Inflammatory macrophage (primary cell): ENCODE results near the gene CD302.
"Not testable (repeated sequence)": the region's sequence is repeated elsewhere in the genome, so short reads cannot be mapped to it uniquely, and the experiment has no call there.

ENCODE experiments used
- DNase-seq, 2 donors: peaks; one replicate each; pipeline ENCODE4 v3.0.0-alpha.2; 2020 to 2022
- total RNA-seq, 18 experiments: gene quantifications; one replicate each; lab custom pipeline; 2026; ENCODE audit warnings: mixed read lengths in 6 of 18, inconsistent platforms in 2 of 18; lab: John Stamatoyannopoulos, UW

Gene CD302, protein sequence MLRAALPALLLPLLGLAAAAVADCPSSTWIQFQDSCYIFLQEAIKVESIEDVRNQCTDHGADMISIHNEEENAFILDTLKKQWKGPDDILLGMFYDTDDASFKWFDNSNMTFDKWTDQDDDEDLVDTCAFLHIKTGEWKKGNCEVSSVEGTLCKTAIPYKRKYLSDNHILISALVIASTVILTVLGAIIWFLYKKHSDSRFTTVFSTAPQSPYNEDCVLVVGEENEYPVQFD
- total RNA-seq, result 10.0 to 219 (median 44.3) reads per million in 18 experiments

DNA sequence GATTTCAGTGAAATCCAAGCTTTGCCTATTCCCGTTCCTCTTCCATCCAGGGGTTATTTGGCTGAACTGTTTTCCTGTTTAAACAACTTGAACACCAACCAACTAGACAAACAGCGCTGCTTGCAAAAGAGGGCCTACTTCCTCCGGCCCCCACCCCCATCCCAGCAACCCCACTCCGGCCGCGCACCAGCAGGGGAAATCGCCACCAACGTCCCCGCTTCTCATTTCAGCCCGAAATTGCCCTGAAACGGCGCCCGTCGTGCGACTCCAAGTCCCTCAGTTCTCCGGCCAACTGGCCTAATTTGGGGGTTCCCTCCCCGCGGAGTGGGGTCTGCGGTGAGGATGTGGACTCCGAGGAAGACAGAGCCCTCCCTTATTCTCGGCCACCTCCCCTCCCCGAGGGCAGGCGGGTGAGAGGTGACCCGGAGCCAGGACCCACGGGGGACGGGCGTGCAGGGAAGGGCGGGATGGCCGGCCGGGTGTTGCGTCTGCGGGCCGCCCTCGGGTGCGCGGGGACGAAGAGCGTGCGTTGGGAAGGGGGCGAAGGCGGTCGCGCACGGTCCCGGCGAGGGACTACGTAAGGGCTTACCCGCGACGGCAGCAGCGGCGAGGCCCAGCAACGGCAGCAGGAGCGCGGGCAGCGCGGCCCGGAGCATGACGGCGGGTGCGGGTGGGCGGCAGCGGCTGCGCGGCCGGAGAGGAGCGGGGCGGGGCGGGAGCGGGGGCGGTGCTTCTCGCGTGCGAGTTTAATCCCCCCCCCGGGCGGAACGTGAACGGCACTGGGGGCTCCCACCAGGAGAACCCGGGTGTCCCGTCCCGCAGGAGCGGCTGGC lies at the start of gene CD302:
Gene CD302, minus strand, starts transcription at position 666 of the 833 bp plus-strand sequence. Its CDS starts 10 bp downstream, at position 656.
- DNase-seq, result peak; percentile 67 to 80

DNA sequence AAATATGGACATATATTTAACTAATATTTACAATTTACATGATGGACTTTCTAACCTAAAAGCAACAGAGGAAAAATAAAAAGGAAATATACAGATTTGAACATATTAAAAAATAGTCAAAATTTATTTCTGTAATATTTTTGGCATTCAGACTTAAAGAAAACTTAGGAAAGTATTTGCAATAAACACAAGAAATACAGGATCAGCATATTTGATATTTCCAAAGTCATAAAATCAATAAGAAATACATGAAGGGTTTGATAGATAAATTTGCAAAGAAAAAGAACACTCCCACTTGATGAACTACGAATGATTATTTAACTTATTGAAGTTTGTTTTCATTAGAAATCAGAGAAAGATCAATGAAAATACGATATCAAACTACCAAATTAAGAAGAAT lies 48.6 kb upstream of the CD302 start:
- no peak for DNase-seq

DNA sequence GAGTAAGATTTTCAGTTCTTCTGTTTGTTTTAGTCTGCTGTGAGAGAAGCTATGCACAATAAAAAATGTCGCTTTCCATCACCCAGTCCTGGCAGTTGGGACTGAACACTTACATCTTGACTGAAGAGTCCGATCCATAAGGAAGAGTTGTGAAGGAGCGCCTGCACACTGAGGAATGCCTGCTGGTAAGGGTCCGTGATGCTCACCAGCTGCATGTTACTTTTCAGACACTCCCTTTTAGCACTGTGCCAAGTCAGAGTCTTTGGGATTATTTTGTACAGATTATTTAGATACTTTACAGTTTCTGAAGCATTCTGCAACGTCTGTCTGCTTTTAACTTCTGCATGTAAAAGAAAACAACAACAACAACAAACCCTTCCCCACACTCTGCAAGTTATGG lies 42.6 kb upstream of the CD302 start:
- no peak for DNase-seq

DNA sequence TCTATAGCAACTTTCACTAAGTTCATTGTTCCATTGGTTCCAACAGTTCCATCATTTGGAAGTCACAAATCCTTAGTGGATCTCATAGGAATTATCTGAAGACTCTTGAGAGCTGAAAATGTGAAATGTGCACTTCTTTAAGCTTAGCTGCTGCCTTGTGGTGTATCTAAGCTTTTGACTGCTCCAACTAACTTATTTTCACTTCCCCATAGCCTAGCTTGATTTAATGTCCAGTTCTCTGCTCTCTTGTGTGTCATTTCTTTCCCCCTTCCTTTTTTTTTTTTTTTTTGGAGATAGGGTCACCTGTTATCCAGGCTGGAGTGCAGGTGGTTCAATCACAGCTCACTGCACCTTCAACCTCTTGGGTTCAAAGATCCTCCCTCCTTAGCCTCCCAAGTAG lies 34.9 kb upstream of the CD302 start:
- peak; percentile 23 to 30 for DNase-seq

DNA sequence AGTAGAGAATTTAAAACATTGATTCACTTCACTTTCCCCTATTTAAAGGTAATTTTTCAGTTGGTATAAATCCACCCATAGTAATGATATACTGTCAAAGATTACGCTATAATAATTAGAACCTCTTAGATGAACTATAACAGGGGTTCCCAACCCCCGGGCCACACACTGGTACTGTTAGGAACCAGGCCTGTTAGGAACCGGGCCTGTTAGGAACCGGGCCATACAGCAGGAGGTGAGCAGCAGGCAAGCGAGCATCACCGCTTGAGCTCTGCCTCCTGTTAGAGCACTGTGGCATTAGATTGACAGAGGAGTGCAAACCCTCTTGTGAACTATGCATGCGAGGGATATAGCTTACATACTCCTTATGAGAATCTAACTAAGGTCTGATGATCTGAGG lies 34.0 kb upstream of the CD302 start:
- DNase-seq, result no peak

DNA sequence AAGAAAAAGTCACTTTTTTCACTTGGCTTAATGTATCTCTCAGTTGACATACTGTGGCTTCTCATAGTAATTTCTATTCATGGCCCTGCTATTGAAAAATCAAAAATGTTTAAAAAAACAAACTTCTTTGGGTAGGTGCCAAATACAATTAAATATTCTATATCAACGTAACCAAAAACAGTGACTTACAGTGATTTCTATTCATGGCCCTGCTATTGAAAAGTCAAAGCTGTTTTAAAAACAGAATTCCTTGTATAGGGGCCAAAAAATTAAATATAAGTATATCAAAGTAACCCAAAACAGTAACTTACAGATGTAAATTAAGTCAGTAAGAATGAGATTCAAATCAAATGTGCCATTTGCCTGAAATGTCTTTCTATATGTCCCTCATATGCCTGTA lies 31.4 kb upstream of the CD302 start:
- no peak for DNase-seq

DNA sequence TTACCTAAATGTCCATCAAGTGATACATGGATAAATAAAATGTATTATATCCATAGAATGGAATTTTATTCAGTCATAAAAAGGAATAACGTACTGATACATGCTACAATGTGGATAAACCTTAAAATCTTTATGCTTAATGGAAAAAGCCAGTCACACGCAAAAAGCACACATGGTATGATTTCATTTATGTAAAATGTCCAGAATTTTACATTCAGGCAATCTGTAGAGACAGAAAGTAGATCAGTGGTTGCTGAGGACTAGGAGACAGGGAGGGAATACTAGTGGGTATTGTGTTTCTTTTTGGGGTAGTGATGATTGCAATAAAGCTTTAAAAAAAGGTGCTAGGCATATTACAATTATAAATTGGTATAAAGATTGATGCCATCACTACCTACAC lies 30.7 kb upstream of the CD302 start:
- DNase-seq, result no peak

DNA sequence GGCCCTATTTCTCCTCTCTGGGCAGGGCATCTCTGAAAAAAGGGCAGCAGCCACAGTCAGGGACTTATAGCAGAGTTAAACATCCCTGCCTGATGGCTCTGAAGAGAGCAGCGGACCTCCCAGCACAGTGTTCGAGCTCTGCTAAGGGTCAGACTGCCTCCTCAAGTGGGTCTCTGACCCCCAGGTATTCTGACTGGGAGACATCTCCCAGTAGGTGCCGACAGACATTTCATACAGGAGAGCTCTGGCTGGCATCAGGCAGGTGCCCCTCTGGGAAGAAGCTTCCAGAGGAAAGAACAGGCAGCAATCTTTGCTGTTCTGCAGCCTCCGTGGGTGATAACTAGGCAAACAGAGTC lies 24.4 kb upstream of the CD302 start:
- not testable (repeated sequence) for DNase-seq

DNA sequence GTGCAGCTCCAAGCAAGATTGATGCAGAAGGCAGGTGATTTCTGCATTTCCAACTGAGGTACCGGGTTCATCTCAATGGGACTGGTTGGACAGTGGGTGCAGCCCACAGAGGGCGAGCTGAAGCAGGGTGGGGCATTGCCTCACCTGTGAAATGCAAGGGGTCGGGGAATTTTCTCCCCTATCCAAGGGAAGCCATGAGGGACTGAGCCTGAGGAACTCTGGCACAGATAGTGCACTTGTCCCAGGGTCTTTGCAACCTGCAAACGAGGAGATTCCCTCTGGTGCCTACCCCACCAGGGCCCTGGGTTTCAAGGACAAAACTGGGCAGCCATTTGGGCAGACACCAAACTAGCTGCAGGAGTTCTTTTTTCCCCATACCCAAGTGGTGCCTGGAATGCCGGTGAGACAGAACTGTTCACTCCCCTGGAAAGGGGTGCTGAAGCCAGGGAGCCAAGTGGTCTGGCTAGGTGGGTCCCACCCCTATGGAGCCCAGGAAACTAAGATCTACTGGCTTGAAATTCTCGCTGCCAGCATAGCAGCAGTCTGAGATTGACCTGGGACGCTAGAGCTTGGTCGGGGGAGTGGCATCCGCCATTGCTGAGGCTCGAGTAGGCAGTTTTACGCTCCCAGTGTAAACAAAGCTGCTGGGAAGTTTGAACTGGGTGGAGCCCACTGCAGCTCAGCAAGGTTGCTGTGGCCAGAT lies 23.9 kb upstream of the CD302 start:
- DNase-seq, result not testable (repeated sequence)

DNA sequence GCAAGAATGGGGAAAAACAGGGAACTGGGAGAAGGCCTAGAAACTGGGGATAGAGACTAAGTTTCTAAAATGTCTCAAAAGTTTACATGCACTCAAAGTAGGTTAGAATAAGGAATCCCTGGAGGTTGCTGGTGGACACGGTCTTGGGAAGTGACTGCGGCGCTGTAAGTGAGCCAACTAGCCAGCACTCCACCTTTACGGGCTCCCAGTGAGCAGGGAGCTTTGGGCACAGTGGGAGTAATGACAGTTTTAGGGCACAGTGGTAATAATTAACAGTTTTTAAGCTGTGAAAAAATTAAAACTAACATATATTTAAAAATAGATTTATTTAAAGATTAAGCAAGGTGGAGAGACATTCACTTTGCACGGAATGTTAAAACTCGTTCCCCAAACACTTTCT lies 20.9 kb upstream of the CD302 start:
- no peak for DNase-seq

DNA sequence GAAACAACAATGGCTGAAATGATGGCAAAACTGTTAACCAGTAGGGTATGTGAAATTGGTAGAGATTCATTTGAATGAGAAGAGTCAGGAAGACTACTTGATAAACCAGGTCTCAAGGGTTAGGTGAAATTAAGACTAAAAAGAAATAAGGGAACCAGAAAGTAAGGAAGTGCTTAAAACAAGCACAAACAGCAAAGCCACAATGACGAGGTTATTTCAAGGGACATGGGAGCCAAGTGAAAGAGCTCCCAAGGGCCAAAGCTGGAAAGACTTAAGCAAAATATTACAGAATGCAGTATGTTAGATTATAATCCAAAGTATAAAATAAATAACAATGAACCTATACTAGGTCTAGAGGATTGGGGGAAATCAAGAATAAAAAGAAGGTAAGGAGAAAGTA lies 19.3 kb upstream of the CD302 start:
- DNase-seq, result peak; percentile 66 to 68

DNA sequence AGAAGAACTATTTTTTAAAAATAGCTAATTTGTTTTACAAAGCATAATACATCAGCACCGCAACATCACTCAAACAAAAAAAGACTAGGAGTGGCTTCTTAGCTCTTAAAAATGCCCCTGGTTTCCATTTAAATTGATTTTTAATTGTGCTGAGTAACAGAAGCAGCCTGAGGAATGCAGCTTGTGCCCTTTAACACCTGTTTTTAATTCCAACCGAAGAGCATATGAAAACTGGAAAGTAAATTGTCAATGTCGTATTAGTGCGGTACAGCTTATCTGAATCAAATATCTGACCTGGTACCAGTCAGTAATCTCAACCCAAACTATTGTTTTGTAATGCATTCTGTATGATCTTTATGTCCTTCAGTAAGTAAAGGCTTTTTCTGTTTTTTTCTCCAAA lies 13.2 kb upstream of the CD302 start:
- DNase-seq, result no peak

DNA sequence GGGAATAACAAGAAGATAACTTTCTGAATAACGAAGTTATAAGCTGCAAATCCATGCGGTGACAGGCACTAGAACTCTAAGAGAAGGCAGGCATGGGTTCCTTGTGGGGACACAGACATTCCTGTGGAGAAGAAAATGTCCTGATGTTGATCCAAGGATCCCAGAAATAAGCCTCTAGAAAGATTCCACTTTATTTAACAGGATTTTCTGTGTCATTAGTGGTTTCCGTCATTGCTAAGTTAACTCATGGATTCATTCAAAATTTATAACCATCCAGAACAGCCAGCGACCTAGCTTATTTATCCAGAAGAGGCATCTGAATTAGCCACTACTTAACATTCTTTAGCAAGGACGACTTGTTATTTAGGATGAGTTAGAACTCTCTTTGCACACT lies 10.0 kb upstream of the CD302 start:
- no peak for DNase-seq

DNA sequence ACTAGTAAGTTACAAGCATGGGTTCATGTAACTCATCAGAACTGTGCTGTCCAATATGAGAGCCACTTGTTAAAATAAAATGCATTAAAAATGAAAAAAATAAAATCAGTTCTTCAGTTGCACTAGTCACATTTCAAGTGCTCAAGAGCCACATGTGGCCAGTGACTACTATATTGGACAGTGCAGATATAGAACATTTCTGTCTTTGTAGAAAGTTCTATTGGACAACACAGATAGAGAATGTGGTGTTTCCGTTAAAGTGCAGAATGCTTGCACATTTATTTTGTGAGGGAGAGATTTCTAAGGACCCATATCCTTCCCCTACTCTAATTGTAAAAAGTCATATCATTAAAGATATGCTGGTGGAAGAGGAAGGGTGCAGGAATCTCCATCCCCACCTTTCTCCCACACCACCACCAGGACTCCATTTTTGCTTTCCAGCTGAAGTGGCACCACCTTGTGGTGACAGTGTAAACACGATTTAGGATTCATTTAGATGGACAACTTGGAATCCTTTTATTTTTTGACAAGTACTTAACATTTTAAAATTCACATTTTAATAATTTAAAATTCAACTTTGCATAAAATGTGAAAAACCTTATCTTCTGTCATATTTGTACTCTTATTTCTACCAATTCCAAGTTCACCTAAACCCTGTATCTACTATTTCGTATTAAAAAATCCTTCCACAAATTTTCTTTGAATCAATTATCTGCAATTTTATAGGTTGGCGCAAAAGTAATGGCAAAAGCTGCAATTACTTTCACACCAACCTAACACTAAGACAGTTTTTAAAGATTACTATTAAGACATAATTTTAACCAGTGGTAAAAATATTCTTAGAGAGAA lies 9.4 kb upstream of the CD302 start:
- DNase-seq, result peak; percentile 54 to 68

DNA sequence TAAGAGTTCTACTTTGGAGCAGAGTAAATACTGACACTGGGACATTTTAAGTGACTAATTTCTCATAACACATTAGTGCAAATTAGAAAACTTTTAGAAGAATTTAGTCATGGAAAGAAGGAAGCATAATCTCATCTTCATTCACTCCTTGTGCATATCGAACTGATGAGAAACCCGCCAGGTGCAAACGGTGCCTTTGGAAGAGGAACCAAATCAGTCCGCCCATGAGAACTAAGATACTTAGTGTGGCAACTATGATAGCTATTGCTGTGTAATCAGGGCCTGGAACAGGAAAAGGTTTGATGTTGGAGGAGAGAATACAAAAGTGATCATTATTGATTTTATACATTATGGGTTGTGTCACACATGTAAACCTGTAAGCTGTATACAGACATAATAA lies 6.9 kb upstream of the CD302 start:
- no peak for DNase-seq

DNA sequence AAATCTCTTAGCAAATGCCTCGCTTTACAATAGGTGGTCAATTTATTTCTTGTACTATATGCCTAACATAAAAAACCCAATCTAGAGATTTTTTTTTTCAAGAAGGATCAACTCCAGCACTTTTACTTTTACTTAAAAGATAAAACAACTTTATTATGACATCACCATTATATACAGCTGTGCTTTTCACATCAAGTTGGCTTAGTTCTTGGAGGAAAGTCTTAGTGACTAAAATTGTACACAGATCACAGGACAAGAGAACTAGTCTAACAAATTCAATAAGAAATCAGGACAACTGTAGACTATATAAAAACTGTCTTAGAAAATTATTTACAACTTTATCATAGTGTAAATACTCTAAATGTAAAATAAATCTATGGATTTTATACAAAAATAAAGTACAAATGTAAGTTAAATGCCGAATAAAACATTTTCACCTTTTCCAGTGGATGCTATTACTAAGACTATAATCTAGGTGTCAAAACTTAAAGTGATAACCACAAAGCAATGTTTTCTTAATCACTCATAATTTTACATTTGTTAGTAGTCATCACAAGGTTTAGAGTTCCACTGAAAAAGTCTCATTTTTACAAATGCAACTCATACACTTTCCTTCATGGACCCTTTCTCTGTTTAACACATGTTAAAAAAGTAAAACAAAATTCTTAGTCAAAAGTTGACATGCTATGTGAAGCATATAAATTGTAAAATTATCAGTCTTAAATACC lies 5.4 kb upstream of the CD302 start:
- no peak for DNase-seq

DNA sequence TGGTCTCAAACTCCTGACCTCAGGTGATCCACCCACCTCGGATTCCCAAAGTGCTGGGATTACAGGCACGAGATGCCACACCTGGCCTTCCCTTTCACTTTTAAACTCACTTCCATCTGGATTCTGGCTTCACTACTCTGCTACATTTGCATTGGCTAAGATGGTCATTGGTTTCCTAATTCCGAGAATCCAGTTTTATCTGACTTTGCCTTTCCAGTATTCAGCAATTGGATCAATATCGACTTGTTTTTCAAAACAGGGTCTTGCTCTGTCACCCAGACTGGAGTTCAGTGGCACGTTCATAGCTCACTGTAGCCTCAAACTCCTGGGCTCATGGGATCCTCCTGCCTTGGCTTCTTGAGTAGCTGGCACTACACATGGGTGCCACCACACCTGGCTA lies 4.7 kb upstream of the CD302 start:
- no peak for DNase-seq

DNA sequence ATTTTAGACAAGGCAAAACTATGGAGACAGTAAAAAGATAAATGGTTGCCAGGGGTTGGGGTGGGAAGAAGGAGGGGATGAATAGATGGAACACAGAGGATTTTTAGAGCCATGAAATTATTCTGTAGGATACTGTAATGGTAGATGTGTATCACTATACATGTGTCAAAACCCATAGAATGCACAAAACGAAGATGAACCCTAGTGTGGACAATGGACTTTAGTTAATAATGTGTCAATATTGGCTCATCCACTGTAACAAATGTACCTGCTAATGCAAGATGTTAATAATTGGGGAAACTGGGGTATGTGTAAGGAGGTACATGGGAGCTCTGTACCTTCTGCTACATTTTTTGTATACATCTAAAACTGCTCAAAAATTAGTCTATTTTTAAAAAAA lies 1.8 kb upstream of the CD302 start:
- no peak for DNase-seq

DNA sequence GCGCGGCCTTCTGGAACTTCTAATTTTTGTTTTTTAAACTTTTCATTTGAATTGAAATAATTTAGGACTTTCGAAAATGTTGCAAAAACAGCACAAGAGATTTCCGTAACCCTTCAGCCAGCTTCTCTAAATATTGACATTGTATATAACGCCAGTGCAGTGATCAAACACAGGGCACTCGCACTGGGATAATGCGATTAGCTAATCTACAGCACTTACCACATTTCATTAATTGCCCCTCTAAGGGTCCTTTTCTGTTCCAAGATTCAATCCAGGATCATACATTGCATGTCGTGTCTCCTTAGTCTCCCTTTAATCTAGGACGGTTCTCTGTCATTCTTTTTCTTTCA lies 343 bp upstream of the CD302 start:
- no peak for DNase-seq

DNA sequence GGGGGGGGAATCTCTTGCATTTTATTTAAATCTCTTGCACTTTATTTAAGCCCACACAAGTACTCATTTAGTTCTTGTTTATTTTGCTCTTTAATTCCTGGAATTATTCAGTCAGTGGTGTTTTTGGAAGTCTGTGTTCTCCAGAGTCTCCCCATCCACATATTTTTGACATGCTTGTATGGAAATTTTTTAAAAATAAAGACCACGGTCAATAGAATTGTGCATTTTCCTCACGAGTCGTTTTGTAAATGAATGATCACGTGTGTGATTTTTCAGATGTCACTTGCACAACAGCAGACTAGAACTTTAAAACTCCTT lies 824 bp downstream of the CD302 start:
- DNase-seq, result no peak

DNA sequence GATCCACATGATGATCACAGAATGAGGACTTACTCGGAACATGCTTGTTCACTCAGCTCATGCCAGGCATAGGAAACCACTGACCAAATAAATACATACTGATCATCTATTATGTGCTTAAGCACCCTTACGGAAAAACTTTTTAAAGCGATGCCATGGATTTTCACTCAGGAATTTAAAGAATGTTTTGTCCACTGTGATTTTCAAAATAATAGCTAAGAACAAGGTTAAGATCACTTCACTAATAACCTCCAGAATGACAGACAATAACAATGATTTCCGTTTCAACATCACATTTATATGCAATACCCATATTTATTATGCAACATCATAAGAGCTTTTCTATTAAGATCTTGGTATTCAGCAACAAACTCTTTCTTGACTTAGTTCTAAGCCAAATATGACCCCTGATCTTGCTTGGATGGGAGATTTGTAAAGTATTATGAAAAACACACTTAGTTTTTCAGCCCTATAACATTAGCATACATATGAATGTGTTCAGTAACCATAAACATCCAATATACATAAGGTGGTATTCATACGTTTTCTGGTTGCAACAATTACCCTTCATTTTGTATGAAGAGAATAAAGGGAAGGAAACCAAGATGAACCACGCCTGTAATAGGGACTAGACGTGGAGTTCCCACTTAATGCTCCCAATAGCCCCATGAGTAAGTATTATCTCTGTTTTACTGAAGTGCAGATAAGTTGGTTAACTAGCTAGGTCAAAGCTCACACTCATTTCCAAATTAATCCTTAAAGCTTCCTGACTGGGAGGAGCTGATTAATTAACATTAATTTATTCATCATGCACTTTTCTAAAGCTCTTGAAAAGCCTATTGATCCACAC lies 1.9 kb downstream of the CD302 start:
- peak; percentile 40 to 75 for DNase-seq
